ENCODE data around the gene MPG.

DNA sequence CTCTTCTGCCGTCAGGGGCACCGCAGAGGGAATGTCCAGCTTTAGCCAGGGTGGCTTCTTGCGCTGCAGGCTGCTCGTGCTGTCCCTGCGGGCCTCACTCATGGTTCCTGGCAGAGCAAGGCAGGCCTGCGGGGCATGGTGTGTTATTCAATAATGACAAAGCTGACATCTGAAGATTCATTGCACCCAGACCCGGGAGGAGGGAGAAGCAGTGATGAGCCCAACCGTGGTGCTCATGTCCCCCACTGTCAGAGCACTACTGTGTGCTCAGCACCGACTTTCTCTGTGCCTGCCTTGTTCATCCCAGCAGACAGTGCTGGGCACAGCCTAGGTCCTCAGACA, 13.1 kb upstream of the MPG start:
- TF ChIP-seq, protein P1, sequence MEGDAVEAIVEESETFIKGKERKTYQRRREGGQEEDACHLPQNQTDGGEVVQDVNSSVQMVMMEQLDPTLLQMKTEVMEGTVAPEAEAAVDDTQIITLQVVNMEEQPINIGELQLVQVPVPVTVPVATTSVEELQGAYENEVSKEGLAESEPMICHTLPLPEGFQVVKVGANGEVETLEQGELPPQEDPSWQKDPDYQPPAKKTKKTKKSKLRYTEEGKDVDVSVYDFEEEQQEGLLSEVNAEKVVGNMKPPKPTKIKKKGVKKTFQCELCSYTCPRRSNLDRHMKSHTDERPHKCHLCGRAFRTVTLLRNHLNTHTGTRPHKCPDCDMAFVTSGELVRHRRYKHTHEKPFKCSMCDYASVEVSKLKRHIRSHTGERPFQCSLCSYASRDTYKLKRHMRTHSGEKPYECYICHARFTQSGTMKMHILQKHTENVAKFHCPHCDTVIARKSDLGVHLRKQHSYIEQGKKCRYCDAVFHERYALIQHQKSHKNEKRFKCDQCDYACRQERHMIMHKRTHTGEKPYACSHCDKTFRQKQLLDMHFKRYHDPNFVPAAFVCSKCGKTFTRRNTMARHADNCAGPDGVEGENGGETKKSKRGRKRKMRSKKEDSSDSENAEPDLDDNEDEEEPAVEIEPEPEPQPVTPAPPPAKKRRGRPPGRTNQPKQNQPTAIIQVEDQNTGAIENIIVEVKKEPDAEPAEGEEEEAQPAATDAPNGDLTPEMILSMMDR (optimal IDR thresholded peaks at IDR 0.05 in 1 of 3, IDR thresholded peaks at IDR 0.05 in 1 of 3, conservative IDR thresholded peaks at IDR 0.05 in 1 of 3; ENCODE audit: extremely low read depth in 1 of 3, insufficient read depth in 2 of 3, low read length in 3 of 3): no peak
- no peak for TF ChIP-seq EZH2 (IDR thresholded peaks at IDR 0.05; ENCODE audit: low read length)

All from keratinocyte (primary cell).